Measurements from ENCODE around the gene SMC4.

DNA sequence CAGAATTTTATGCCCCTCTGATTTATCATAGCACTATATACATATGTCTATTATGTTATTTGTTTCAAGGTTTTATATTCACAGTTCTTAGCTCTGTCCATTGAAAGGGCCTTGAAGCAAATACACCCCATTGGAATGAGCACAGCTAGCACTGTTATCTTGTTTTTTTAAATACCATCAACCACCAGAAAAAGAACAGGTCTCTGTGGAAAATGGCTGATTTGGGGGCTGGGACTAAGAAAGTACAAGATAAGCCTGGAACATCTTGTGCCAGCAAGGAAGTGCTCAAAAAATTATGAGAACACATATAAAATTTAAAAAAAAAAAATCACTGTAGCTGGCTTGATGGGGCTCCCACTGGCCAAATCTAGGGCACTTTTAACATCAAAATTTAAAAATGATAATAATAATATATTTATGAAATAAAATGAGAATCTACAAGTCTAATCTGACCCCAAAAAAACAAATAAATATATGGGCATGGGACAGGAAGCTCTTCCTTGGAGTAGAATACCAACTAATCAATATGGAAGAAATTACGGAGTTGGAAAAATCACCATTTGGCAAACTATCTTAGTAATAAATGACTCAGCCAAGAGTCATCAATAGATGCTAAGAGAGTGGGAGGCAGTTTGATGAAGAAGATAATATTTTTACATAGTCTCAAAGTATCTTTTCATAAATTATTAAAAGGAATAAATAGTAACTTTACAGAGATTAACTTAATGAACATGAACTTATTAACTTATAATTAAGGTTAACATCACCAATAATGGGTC lies 20.9 kb upstream of the SMC4 start:
- TF ChIP-seq, protein P1, sequence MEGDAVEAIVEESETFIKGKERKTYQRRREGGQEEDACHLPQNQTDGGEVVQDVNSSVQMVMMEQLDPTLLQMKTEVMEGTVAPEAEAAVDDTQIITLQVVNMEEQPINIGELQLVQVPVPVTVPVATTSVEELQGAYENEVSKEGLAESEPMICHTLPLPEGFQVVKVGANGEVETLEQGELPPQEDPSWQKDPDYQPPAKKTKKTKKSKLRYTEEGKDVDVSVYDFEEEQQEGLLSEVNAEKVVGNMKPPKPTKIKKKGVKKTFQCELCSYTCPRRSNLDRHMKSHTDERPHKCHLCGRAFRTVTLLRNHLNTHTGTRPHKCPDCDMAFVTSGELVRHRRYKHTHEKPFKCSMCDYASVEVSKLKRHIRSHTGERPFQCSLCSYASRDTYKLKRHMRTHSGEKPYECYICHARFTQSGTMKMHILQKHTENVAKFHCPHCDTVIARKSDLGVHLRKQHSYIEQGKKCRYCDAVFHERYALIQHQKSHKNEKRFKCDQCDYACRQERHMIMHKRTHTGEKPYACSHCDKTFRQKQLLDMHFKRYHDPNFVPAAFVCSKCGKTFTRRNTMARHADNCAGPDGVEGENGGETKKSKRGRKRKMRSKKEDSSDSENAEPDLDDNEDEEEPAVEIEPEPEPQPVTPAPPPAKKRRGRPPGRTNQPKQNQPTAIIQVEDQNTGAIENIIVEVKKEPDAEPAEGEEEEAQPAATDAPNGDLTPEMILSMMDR (conservative IDR thresholded peaks at IDR 0.05), result no peak
- TF ChIP-seq ZFX (IDR thresholded peaks at IDR 0.05), result no peak

Data from C4-2B (cell line).